HG03175 (cell line): ENCODE data around the gene HOOK2.
"Not testable (repeated sequence)": the region's sequence is repeated elsewhere in the genome, so short reads cannot be mapped to it uniquely, and the experiment has no call there.

Experiments
- ATAC-seq: cut with Tn5 transposase; IDR thresholded peaks from one replicate; pipeline ENCODE4 v1.9.1; 2021; ENCODE audit warnings: mild to moderate bottlenecking, moderate library complexity; ENCODE audit not compliant: unreplicated experiment

The HOOK2 gene

GRCh38 chr19:12723381-12723640 is 52.0 kb downstream of the HOOK2 start:
- ATAC-seq: no peak

DNA sequence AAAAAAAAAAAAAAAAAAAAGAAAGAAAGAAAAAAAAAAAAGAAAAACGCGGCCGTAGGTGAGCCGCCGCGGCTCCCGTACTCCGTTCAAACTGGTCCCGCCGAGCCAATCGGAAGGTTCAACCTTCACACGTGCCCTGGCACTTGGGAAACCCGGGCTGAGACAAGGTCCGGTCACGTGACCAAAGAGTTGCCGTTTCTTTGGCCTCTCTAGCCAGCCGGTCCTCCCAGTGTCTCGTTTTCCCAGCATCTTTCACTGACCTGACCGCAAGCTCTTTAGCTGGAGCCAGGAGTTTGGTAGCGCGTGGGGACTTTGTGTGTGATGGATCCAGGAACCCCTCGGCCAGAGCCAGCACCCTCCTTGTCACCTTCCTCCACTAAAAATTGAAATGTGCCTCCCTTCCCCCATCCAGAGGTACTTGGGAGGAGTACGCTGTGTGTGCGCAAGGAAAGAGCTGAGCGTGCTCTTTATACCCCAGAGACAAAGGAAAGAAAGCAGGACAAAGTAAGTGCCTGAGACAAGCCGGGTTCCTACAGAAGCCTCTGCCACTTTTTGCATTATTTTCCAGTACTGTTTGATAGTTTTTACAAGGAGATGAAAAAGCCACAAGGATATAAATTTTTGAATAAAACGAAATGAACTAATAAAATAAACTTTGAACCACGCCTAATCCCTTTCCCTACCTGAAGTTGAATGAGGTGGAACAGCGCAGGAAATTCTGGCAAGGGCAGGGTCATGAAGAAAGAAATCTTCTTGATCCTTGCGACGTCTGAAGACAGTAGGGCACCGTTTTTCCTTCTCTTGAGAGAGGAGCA is 52.6 kb downstream of the HOOK2 start:
- peak; percentile 85 for ATAC-seq

DNA sequence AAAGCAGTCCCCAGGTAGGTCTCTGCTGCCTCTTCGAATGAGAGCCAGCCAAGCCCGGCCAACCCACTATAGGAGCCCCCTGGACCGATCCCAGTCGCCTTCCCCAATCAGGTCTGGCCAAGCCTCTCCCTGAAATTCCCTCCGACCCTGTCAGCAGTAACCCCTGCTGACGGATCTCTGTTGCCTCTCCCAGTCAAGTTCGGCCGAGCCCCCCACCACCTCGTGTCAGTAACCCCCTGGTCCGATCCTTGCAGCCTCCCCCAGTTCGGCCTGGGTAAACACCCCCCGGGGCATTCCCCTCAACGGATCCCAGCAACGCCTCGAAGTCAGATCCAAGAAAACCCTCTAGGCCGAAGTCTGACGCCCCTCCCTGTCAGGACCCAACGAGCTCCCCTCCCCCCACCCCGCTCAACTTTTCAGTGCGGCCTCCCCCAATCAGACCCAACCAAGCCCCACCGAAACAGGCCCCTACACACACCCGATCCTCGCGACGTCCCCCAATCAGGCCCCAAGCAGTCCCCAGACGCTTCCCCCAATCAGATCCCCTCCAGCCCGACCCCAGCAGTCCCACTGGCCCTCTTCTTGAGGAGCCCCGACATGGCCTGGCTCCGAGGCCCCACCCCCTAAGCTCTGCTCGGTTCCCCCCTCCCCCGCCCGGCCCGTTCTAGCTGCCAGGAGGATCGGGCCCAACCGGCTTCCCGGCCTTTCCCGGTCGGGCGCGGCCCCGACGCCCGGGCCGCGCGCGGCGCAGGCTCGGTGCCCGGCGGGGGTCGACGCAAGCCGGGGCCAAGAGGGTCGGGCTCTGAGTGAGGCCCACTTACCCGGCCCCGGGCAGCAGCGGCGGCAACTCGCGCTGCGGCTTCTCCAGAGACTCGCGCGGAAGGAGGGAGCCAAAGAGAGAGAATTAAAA is 53.4 kb downstream of the HOOK2 start:
- ATAC-seq: peak; percentile 29

- no peak for ATAC-seq
These were observed 54.3 kb downstream of the HOOK2 start for GRCh38 chr19:12720851-12721655.

- ATAC-seq: no peak
These were observed 55.1 kb downstream of the HOOK2 start for GRCh38 chr19:12720296-12720695.

GRCh38 chr19:12715929-12716328 is 59.4 kb downstream of the HOOK2 start:
- no peak for ATAC-seq

DNA sequence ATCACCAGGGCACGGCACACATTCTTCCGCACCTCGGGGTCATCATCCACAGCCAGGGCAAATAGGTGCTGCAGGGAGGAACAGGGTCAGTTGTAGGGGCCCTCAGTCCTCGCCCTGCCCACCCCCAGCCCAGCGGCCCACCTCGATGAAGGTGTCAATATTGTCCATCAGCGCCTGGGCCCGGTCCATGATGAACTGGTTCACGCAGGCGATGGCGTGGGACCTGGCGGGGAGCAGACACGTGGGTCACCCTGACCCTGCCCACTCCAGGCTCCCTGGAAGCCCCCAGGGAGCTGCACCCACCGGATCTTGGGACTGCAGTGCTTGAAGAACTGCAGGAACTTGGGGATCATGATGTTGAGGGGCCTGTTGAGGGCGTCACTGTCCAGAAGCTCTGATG is 60.2 kb downstream of the HOOK2 start:
- ATAC-seq: no peak

DNA sequence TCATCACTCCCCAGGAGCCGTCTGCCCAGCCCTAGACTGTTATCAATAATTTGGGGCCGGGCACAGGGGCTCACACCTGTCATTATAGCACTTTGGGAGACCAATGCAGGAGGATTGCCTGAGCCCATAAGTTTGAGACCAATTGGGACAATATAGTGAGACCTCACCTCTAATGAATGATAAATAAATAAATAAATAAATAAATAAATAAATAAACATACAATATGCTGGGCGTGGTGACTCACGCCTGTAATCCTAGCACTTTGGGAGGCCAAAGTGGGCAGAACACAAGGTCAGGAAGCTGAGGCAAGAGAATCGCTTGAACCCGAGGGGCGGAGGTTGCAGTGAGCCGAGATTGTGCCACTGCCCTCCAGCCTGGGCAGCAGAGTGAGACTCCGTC is 62.0 kb downstream of the HOOK2 start:
- not testable (repeated sequence) for ATAC-seq
